ENCODE data around the gene FAM107A.
"Not testable (repeated sequence)": the region's sequence is repeated elsewhere in the genome, so short reads cannot be mapped to it uniquely, and the experiment has no call there.

Gene FAM107A

GRCh38 chr3:58536501-58537411 is 40.4 kb downstream of the FAM107A start, which contains the start of gene ACOX2:
Gene ACOX2 (minus strand): TSS chr3:58537190. CDS start chr3:58535106, 2,084 bp downstream.
- no peak for DNase-seq (ENCODE audit: low read depth, low spot score)

GRCh38 chr3:58535531-58536500 is 41.4 kb downstream of the FAM107A start:
- no peak for DNase-seq (ENCODE audit: low read depth, low spot score)

GRCh38 chr3:58534592-58535494 is 42.3 kb downstream of the FAM107A start:
- no peak for DNase-seq (ENCODE audit: low read depth, low spot score)

GRCh38 chr3:58532794-58533220 is 44.4 kb downstream of the FAM107A start:
- DNase-seq (ENCODE audit: low read depth, low spot score): no peak

GRCh38 chr3:58531956-58532355 is 45.2 kb downstream of the FAM107A start:
- no peak for DNase-seq (ENCODE audit: low read depth, low spot score)

- no peak for DNase-seq (ENCODE audit: low read depth, low spot score)
Observed at GRCh38 chr3:58531555-58531954, 45.6 kb downstream of the FAM107A start.

GRCh38 chr3:58530354-58530865 is 46.8 kb downstream of the FAM107A start:
- no peak for DNase-seq (ENCODE audit: low read depth, low spot score)

GRCh38 chr3:58529516-58530353 is 47.5 kb downstream of the FAM107A start:
- DNase-seq (ENCODE audit: low read depth, low spot score): no peak

- no peak for DNase-seq (ENCODE audit: low read depth, low spot score)
Observed at GRCh38 chr3:58528629-58529028, 48.6 kb downstream of the FAM107A start.

GRCh38 chr3:58527440-58527839 is 49.8 kb downstream of the FAM107A start:
- not testable (repeated sequence) for DNase-seq (ENCODE audit: low read depth, low spot score)

GRCh38 chr3:58526515-58526957 is 50.7 kb downstream of the FAM107A start:
- DNase-seq (ENCODE audit: low read depth, low spot score): no peak

GRCh38 chr3:58524326-58524888 is 52.8 kb downstream of the FAM107A start:
- no peak for DNase-seq (ENCODE audit: low read depth, low spot score)

GRCh38 chr3:58522759-58523425 is 54.3 kb downstream of the FAM107A start:
- DNase-seq (ENCODE audit: low read depth, low spot score): no peak

- DNase-seq (ENCODE audit: low read depth, low spot score): no peak
Observed at GRCh38 chr3:58521917-58522631, 55.1 kb downstream of the FAM107A start.

- DNase-seq (ENCODE audit: low read depth, low spot score): no peak
Observed at GRCh38 chr3:58521336-58521670, 55.9 kb downstream of the FAM107A start.

GRCh38 chr3:58520403-58521335 is 56.5 kb downstream of the FAM107A start:
- DNase-seq (ENCODE audit: low read depth, low spot score): no peak

GRCh38 chr3:58519668-58520402 is 57.4 kb downstream of the FAM107A start:
- DNase-seq (ENCODE audit: low read depth, low spot score): no peak
